Right lobe of liver (tissue), 6 donors: ENCODE measurements around the gene COX6B2. TPM values are rescaled to one million over a fixed set of nuclear protein-coding genes. Genes with fewer than 3 reads are reported as not detected.

Source experiments
- ATAC-seq, 4 donors: fragments of 200-7000 bp; cut with Tn5 transposase; one replicate each; pipeline ENCODE4 v1.9.1; 2020; ENCODE audit warnings: mild to moderate bottlenecking in 4 of 4, moderate library complexity in 4 of 4
- DNase-seq, 3 donors: peaks; one replicate each; pipeline ENCODE4 v3.0.0-alpha.2; 2020
- H3K27ac ChIP-seq, 3 donors: fragments of 200-600 bp; one replicate each; pipeline ENCODE4 v1.8.0; 2022
- H3K27me3 ChIP-seq, 2 donors: fragments of 200-600 bp; one replicate each; pipeline ENCODE4 v1.8.0; 2022
- H3K36me3 ChIP-seq, 4 donors: fragments of 200-600 bp; sonication (generic) in 1 of 4; one replicate each; pipeline versions ENCODE4 v1.5.1 to v1.8.0; 2017 to 2022; ENCODE audit warnings: control low read depth in 1 of 4
- H3K4me1 ChIP-seq, 4 donors: fragments of 200-600 bp; sonication (generic) in 1 of 4; one replicate each; pipeline versions ENCODE4 v1.5.1 to v1.8.0; 2017 to 2022; ENCODE audit warnings: control low read depth in 1 of 4
- H3K4me3 ChIP-seq, 3 donors: fragments of 200-600 bp; one replicate each; pipeline ENCODE4 v1.8.0; 2022
- H3K9me3 ChIP-seq, 4 donors: fragments of 200-600 bp; sonication (generic) in 1 of 4; one replicate each; pipeline versions ENCODE4 v1.5.1 to v1.8.0; 2017 to 2022; ENCODE audit warnings: control low read depth in 1 of 4
- CTCF ChIP-seq, 4 donors: fragments of 200-600 bp in 3 of 4; fragments of 450-650 bp in 1 of 4; IDR thresholded peaks; one replicate each; pipeline versions ENCODE4 v1.5.1 to v1.8.0; 2016 to 2022; ENCODE audit warnings: antibody characterized with exemption in 4 of 4, mild to moderate bottlenecking in 2 of 4
- POLR2A ChIP-seq: fragments of 450-650 bp; IDR thresholded peaks from one replicate; pipeline ENCODE4 v1.6.1; 2017; ENCODE audit warnings: antibody characterized with exemption, mild to moderate bottlenecking
- WGBS: methylation state at CpG from one replicate; pipeline ENCODE4 v1.1.6; 2018; ENCODE audit warnings: low coverage, low lambda C conversion rate; ENCODE audit not compliant: insufficient coverage; ENCODE audit errors: missing lambda C conversion rate; 5-methylcytosine and 5-hydroxymethylcytosine counted together
- intact Hi-C, 2 donors: fragments of 100-400 bp; cut with DNase I; formaldehyde crosslinking; loops; one replicate each; pipeline versions ENCODE4 v1.11.2 to v1.14.1; 2022
- total RNA-seq, 6 experiments: library from RNA; depleted of rRNA in 2 of 6; stranded (reverse); fragments of >200 nt in 2 of 6; fragmentation: NEBNext Ultra II Directional in 3 of 6; extraction: Animal tissue kit (Norgen Biotek cat#: 25700) in 3 of 6; gene quantifications; one replicate each; pipeline versions ENCODE4 v1.1.0 to v1.2.4, GENCODE V29; 2016 to 2023
- donor health status: DM: no; HTN: yes; CAD: no.
- donor health status: DM: no; HTN: no; CAD: no.
- donor health status: DM: no; HTN: no; CAD: no.
- donor health status: DM: no; HTN: yes; CAD: no.
- donor health status: DM: no; HTN: yes; CAD: no.

The COX6B2 gene
- total RNA-seq, 6 experiments from 2014 or later: not detected

- no peaks in the 10 kb centered on the region for H3K27me3 ChIP-seq
- TF ChIP-seq POLR2A (peak; percentile 98), CTCF (IDR thresholded peaks at IDR 0.05) (no peak)
- intact Hi-C loops: no loop called here
Observed at GRCh38 chr19:55385724-55386492, 31.4 kb upstream of the COX6B2 start, which contains the start of gene RPL28. Gene RPL28 (plus strand): TSS chr19:55385932. CDS start chr19:55386358, 426 bp downstream.

GRCh38 chr19:55384920-55385723, 30.6 kb upstream of the COX6B2 start:
- intact Hi-C loops: no loop called here
- DNase-seq (peak; percentile 95 to 97 (median 97)), ATAC-seq (peak; percentile 81 to 83 (median 82))
- Histone ChIP-seq H3K9me3 (no peaks in the 10 kb centered on the region), H3K36me3 (peaks cover 0 to 28% (median 11%) of the 10 kb centered on the region in 4 donors), H3K4me1 (peaks cover 0 to 34% (median 15%) of the 10 kb centered on the region in 4 donors), H3K27ac (peak overlapping the region; percentile 89 to 92 (median 90)), H3K27me3 (no peaks in the 10 kb centered on the region), H3K4me3 (peak overlapping the region; percentile 89 to 96 (median 89))
- TF ChIP-seq CTCF (IDR thresholded peaks at IDR 0.05): no peak
- no peak for TF ChIP-seq POLR2A
- WGBS: under 1% methylated on average over 24 of the region's 34 CpGs

More at GRCh38 chr19:55385724-55386492, 31.4 kb upstream of the COX6B2 start, which contains the start of gene RPL28:
- peak within 1 kb of the TSS; percentile 89 to 96 (median 89) for H3K4me3 ChIP-seq
- H3K4me1 ChIP-seq: peaks cover 0 to 34% (median 15%) of the 10 kb centered on the region in 4 donors
- H3K27ac ChIP-seq: peak within 1 kb of the TSS; percentile 89 to 92 (median 90)
- no peaks in the 10 kb centered on the region for H3K9me3 ChIP-seq
- DNase-seq (peak; percentile 97 to 98 (median 98)), ATAC-seq (peak; percentile 85 to 88 (median 86))
- peaks cover 0 to 28% (median 11%) of the 10 kb centered on the region in 4 donors for H3K36me3 ChIP-seq
- WGBS: 0% methylated on average over 27 of the region's 68 CpGs

- peak; percentile 76 to 85 (median 81) for DNase-seq
- WGBS: 6% methylated on average over 14 of the region's 72 CpGs
Observed at GRCh38 chr19:55384131-55384919, 29.8 kb upstream of the COX6B2 start, which contains the start of gene TMEM238. Gene TMEM238 (minus strand): TSS chr19:55384292. CDS start chr19:55384259, 33 bp downstream.

More at GRCh38 chr19:55384131-55384919, 29.8 kb upstream of the COX6B2 start, which contains the start of gene TMEM238:
- Histone ChIP-seq H3K27me3 (no peaks in the 10 kb centered on the region), H3K4me1 (peaks cover 0 to 34% (median 15%) of the 10 kb centered on the region in 4 donors), H3K36me3 (peaks cover 0 to 27% (median 11%) of the 10 kb centered on the region in 4 donors), H3K9me3 (no peaks in the 10 kb centered on the region), H3K27ac (peak within 1 kb of the TSS; percentile 89 to 92 (median 90)), H3K4me3 (peak within 1 kb of the TSS; percentile 89 to 96 (median 89))
- peak; percentile 43 for TF ChIP-seq POLR2A
- TF ChIP-seq CTCF (IDR thresholded peaks at IDR 0.05): peak in 1 of 4 donors; percentile 14
- intact Hi-C loops: no loop called here
- peak; percentile 27 to 60 (median 40) for ATAC-seq
